ENCODE data around the gene SIPA1L2. TPM values are rescaled to one million over a fixed set of nuclear protein-coding genes. Genes with fewer than 3 reads are reported as not detected.

SIPA1L2 gene
- total RNA-seq, 2 experiments from 2014 or later: 0.41 to 0.91 TPM

DNA sequence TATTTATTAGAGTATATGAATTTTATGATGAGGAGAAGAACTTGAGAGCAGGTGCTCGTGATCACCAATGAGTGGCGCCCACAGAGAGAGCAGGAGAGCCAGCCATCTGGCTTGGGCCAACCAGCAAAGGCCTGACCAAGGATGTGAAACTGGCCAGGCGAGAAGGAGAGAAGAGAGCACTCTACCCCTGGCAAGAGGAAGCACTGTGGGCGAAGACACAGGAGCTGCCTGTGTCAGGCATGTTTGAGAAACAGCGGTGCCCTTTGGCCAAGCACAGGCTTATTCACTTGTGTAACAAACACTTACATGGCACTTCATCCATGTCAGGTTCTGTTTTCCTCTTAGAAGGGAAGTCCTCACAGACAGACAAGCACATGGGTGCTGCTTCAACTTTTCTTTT lies 4.2 kb upstream of the SIPA1L2 start:
- peaks cover 39% of the 10 kb centered on the region for H3K27me3 Mint-ChIP-seq
- no peak overlapping the region for H3K27ac Mint-ChIP-seq
- H3K9me3 Mint-ChIP-seq (ENCODE audit: low read depth): no peaks in the 10 kb centered on the region
- CTCF ChIA-PET: no interaction called here
- no peak overlapping the region for H3K4me3 Mint-ChIP-seq
- DNase-seq: no peak
- no peaks in the 10 kb centered on the region for H3K36me3 Mint-ChIP-seq
- ATAC-seq: no peak
- H3K4me1 Mint-ChIP-seq: peaks cover 8% of the 10 kb centered on the region

DNA sequence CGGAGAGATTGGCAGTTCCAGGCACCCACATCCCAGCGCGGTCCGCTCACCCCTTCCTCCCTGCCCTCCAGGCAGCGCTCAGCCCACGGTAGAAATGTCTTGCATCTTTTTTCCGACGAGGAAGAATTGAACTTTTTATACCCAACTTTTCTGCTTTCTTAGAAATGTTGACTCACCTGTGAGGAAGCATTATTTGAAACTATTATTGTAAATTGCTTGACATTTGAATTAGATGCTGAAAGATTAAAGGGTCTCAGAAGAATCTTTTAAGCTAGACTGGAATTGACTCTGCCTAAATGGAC lies 912 bp upstream of the SIPA1L2 start:
- Mint-ChIP-seq H3K4me1 (peaks cover 14% of the 10 kb centered on the region), H3K4me3 (peak overlapping the region; percentile 75), H3K27ac (no peak overlapping the region), H3K9me3 (ENCODE audit: low read depth) (no peaks in the 10 kb centered on the region), H3K27me3 (peaks cover 54% of the 10 kb centered on the region), H3K36me3 (no peaks in the 10 kb centered on the region)
- DNase-seq (no peak), ATAC-seq (no peak)
- CTCF ChIA-PET: no interaction called here

DNA sequence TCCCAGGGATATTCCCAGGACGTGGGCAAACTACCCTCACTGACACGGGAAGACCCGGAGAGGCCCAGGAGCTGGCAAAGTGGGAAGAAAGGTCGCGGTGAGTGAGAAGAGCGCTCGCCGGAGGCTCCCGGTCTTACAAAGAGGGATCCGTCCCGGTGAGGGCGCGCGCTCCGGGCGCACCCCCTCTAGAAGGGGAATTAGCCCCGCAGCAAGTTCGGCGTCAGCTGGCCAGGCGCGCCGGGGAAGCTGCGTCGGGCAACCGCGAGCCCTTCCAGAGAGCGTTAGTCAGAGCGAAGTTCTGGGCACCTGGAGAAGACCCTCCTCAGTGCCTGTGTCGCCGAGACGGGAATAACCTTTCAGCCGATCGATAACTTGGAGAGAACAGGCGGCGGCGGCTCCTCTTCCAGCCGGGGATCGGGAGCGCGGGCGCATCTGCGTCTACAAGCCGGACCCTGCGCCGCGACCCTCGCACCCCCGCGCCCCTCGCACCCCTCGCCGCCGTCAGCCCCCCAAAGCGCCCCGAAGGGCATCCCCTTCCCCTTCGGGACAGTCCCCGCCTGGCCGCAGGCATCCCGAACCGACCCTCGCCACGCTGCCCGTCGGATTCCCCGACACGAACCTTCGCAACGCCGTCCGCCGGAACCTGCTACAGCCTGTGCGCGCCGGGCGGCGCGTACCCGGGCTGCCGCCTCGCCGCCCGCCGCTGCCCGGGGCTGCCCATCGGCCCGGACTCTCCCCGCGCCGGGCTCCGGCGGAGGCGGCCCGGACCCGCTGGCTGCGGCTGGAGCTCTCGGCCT lies 485 bp downstream of the SIPA1L2 start:
- H3K27ac Mint-ChIP-seq: no peak overlapping the region
- no peaks in the 10 kb centered on the region for H3K9me3 Mint-ChIP-seq (ENCODE audit: low read depth)
- H3K4me3 Mint-ChIP-seq: peak overlapping the region; percentile 75
- no peaks in the 10 kb centered on the region for H3K36me3 Mint-ChIP-seq
- DNase-seq (no peak), ATAC-seq (peak; percentile 52)
- CTCF ChIA-PET: interaction anchor here (1.0 to 1.7 kb wide), 3 partner anchors 164 to 872 kb away, joined by 3 to 5 read pairs (median 3); no protein-coding TSS in a partner anchor
- peaks cover 14% of the 10 kb centered on the region for H3K4me1 Mint-ChIP-seq
- peaks cover 50% of the 10 kb centered on the region for H3K27me3 Mint-ChIP-seq

DNA sequence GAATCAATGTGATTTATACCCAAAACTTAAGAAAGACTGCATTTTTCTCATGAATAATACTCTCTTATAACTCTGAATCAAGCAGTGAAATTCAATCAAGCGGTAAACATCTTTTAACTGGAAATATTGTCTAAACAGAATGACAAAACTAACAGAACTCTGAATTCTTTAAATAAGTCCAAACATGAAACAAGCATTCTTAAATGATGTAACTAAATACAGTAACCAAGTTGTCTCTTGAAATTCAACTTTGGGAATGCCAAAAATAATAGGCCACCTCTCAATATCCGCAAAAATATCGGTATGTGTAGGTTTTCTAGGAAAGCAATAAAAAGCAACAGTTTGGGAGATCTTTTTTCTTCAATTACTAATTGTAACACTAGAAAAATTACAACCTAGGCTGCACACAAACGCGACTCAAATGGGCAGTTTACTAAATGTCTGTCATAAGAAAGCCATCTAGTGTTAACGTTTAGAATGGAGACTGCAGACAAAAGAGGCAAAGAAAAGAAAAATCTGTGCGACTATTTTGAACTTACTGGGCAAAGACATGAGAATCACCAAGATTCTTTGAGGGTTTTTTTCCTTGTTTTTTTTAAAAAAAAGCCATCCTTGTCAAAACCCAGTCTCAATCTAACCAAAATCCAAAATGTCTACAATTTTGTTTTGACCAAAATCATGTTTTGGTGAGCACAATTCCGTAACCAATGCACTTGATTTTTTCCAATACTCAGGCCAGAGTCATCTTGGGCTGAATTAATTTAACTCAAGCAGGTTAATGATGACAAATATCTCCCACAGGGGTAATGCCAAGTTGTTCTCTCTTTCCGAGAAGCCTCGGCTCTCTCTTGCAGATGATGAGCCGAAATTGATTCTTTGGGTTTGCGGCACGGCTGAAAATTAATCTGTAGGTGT lies 1.3 kb downstream of the SIPA1L2 start:
- H3K4me3 Mint-ChIP-seq: peak overlapping the region; percentile 75
- DNase-seq: no peak
- CTCF ChIA-PET: interaction anchor here (1.2 to 1.7 kb wide), 5 partner anchors 63 to 762 kb away, joined by 3 to 10 read pairs (median 3); no protein-coding TSS in a partner anchor
- H3K27ac Mint-ChIP-seq: no peak overlapping the region
- H3K27me3 Mint-ChIP-seq: peaks cover 46% of the 10 kb centered on the region
- H3K36me3 Mint-ChIP-seq: no peaks in the 10 kb centered on the region
- ATAC-seq: no peak
- peaks cover 14% of the 10 kb centered on the region for H3K4me1 Mint-ChIP-seq
- H3K9me3 Mint-ChIP-seq (ENCODE audit: low read depth): no peaks in the 10 kb centered on the region

DNA sequence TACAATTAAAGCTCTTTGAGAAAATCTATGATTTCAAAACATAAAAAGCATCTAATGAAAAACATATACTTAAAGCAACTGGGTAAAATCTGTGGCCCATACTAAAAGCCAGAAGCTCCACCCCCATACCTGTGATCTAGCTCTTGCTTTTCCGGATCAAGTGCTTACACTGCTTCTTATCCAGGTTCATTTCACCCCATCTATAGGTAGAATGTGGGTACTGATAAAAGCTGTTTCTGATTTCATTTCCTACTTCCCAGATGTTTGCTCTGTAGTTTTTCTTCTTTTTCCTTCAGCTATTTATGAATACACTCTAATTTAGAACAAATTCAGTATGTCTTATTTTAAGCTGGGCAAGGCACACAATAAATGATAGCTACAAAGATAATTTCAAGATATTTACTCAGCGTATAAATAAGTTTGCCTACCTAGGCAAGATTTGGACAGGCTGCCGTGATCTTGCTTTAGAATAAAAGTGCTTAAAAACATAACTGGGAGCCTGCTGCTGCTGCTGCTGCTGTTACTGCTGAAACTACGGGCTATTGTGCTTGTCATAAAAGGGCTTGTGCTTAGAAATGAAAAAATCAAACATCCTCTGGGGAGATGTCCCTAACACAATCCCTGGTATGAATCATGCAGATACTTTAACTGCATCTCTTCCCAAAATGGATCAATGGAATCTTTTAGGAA lies 2.1 kb downstream of the SIPA1L2 start:
- DNase-seq (no peak), ATAC-seq (no peak)
- Mint-ChIP-seq H3K27me3 (peaks cover 42% of the 10 kb centered on the region), H3K36me3 (no peaks in the 10 kb centered on the region), H3K9me3 (ENCODE audit: low read depth) (no peaks in the 10 kb centered on the region), H3K4me1 (peaks cover 14% of the 10 kb centered on the region), H3K4me3 (no peak overlapping the region), H3K27ac (no peak overlapping the region)
- CTCF ChIA-PET: interaction anchor here (0.8 to 1.7 kb wide), 9 partner anchors 12 to 761 kb away, joined by 3 to 10 read pairs (median 3); no protein-coding TSS in a partner anchor

DNA sequence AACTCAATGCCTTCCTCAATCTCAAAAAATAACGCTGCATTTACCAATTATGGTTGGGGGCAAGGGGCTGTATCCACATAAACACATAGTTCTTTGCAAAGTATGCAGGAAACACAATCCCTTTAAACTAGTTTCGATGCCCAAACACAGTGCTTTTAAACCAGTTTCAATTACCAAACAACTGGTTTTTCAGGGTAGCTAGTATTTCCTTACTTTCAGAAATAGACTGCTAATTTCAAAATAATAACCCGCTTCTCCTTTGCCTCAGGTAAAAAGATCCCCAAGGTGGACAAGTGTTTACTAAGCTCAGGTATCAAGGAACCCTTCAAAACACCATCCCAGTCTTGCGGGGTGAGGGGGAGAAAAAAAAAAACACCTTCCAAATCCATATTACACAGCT lies 2.8 kb downstream of the SIPA1L2 start:
- no peaks in the 10 kb centered on the region for H3K9me3 Mint-ChIP-seq (ENCODE audit: low read depth)
- H3K4me1 Mint-ChIP-seq: peaks cover 14% of the 10 kb centered on the region
- no peak overlapping the region for H3K4me3 Mint-ChIP-seq
- CTCF ChIA-PET: interaction anchor here (0.8 to 1.7 kb wide), 10 partner anchors 11 to 760 kb away, joined by 3 to 10 read pairs (median 3); no protein-coding TSS in a partner anchor
- ATAC-seq (no peak), DNase-seq (no peak)
- peaks cover 36% of the 10 kb centered on the region for H3K27me3 Mint-ChIP-seq
- no peak overlapping the region for H3K27ac Mint-ChIP-seq
- no peaks in the 10 kb centered on the region for H3K36me3 Mint-ChIP-seq

DNA sequence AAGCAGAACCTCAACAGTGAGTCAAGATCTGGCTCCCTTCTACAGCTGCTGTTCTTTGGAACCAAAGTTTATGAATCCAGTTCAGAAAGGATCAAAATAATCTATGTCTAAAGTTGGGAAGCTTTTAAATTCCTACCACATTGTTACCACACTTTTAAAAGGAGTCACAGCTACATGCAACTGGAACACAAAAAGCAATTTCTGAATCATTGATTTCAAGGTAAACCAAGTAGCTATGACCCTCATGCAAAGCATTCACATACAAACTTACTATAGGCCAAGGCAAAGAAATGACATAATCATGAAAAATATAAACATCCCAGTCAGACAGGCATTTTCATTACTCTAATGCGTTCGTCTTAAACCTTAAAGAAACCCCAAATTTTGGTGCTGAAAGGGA lies 3.5 kb downstream of the SIPA1L2 start:
- ATAC-seq: no peak
- Mint-ChIP-seq H3K4me3 (no peak overlapping the region), H3K27ac (no peak overlapping the region), H3K27me3 (peaks cover 31% of the 10 kb centered on the region), H3K4me1 (peaks cover 14% of the 10 kb centered on the region), H3K36me3 (no peaks in the 10 kb centered on the region), H3K9me3 (ENCODE audit: low read depth) (no peaks in the 10 kb centered on the region)
- DNase-seq: no peak
- CTCF ChIA-PET: interaction anchor here (1.2 to 1.7 kb wide), 4 partner anchors 10 to 89 kb away, joined by 3 to 8 read pairs (median 4); no protein-coding TSS in a partner anchor

DNA sequence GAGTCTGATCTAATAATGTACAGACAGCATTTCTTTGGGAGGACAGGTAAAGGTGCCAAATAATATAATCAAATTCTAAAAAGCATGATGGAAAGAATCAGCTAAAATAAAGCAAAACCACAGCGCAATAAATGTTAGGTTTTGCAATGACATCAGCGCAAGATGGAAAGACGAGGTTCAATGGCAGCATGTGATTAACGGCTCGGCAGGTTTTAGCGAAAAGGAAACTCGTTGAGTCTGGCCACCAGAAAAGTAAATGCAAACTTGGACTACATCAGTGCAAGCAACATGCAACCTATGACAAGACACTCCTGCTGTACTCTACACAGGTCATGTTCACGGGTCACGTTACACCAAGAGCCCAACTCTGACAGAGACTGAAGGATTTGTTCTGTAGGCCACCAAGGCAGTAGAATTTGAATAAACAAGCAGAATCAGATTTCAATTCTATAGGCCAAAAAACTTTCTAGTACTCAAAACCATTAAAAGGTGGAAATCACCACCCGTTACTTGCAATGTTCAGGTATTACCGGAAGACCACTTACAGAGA lies 4.5 kb downstream of the SIPA1L2 start:
- Mint-ChIP-seq H3K9me3 (ENCODE audit: low read depth) (no peaks in the 10 kb centered on the region), H3K4me3 (no peak overlapping the region)

DNA sequence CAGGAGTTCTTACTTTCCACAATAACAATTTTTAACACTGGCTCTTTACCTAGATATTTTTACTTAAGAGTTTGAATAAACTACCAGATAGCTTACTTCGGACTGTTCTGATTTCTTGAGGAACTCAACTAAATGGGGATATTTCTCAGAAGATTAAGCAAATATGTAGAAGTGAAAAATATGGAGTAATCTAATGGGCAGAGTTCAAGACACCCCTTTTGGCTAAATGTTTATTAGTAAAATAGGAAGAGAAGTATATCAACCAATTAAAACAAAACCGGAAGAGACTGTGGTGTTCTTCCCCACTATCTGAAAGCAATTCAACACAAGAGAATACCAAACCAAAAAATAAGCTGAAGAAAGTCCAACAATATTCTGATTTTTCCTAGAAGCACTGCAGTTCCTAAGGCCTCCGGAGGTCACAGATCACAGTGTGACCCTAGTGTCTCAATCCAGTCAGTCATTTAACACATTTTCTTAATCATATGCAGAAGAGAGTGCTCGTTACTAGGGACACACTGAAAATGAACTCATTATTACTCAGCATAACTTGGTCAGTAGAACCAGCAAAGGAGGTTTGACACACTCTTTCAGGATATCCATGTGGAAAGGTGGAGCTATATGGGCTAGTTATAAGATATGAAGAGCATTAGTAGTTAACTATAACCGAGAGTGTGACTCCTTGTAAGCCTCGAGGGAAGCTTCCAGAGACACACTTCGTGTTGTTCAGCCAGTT lies 5.2 kb downstream of the SIPA1L2 start:
- Mint-ChIP-seq H3K27me3 (peaks cover 21% of the 10 kb centered on the region), H3K4me3 (no peak overlapping the region), H3K4me1 (peaks cover 8% of the 10 kb centered on the region), H3K36me3 (no peaks in the 10 kb centered on the region), H3K27ac (no peak overlapping the region), H3K9me3 (ENCODE audit: low read depth) (no peaks in the 10 kb centered on the region)
- DNase-seq (no peak), ATAC-seq (no peak)
- CTCF ChIA-PET: interaction anchor here (1.0 kb wide), 1 partner anchor 9 kb away, joined by 3 read pairs; no protein-coding TSS in a partner anchor

More for the DNA sequence above, 4.5 kb downstream of the SIPA1L2 start:
- H3K4me1 Mint-ChIP-seq: peaks cover 8% of the 10 kb centered on the region
- no peak overlapping the region for H3K27ac Mint-ChIP-seq
- ATAC-seq (no peak), DNase-seq (no peak)
- CTCF ChIA-PET: interaction anchor here (0.7 to 1.0 kb wide), 2 partner anchors 10 to 221 kb away, joined by 3 read pairs; no protein-coding TSS in a partner anchor
- H3K36me3 Mint-ChIP-seq: no peaks in the 10 kb centered on the region
- peaks cover 21% of the 10 kb centered on the region for H3K27me3 Mint-ChIP-seq

DNA sequence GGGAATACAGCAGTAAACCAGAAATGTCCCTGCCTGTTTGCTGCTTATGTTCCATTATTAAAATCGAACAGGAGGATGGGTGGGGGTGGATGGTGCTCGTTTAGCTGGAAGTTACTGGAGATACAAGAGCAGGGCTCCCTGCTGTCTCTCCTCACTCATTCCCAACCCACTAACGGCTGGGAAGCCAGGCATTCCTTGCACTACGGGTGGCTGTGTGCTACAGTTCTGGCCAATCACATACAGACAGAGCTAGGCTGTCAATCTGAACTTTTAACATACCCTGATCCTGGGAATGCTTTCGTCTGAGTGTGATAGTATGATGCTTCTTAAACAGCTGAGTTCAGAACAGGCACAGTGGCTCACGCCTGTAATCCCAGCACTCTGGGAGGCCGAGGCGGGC lies 7.0 kb downstream of the SIPA1L2 start:
- Mint-ChIP-seq H3K27ac (no peak overlapping the region), H3K9me3 (ENCODE audit: low read depth) (no peaks in the 10 kb centered on the region), H3K4me3 (no peak overlapping the region), H3K4me1 (no peaks in the 10 kb centered on the region), H3K27me3 (peaks cover 7% of the 10 kb centered on the region), H3K36me3 (no peaks in the 10 kb centered on the region)
- CTCF ChIA-PET: no interaction called here
- no peak for DNase-seq
- ATAC-seq: no peak

DNA sequence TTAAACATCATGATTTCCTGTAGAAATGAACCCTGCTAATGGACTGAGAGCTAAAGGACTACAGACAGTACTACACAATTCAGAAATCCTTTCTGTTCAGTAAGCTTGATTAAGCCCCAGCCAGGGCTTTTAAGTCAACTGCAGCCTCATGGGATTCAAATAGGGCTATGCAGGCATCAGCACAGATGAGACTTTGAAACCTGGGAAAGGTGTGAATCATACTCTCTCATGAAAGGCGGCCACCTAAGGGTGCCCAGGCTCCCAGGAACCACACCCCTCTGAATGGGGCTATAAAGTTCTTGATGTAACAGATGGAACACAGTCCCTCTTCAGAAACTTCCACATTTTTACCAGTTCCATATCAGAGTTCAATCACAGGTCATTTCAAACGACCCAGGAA lies 7.6 kb downstream of the SIPA1L2 start:
- CTCF ChIA-PET: no interaction called here
- no peak for DNase-seq

DNA sequence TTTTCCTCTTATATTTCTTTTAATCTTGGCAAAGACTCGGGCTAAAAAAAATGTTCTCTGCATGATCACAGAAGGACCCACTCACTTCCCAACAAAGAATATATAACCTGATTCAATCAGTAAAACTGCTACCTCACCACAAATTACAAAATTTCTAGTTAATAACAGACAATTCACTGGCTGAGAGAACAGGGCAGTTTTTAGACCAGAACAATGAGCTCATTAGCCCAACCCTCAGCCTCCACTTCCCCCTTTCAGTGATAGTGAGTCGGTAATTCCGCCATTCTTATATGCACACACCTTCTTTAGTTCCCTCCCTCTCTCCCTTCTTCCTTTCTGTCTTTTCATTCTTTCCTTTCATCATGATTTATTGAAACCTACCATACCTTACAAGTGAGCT lies 8.9 kb downstream of the SIPA1L2 start:
- DNase-seq: no peak
- H3K4me1 Mint-ChIP-seq: no peaks in the 10 kb centered on the region
- CTCF ChIA-PET: no interaction called here

More for the DNA sequence above, 7.6 kb downstream of the SIPA1L2 start:
- Mint-ChIP-seq H3K27me3 (peaks cover 3% of the 10 kb centered on the region), H3K9me3 (ENCODE audit: low read depth) (no peaks in the 10 kb centered on the region), H3K36me3 (no peaks in the 10 kb centered on the region), H3K4me1 (no peaks in the 10 kb centered on the region), H3K27ac (no peak overlapping the region), H3K4me3 (no peak overlapping the region)
- ATAC-seq: no peak

More for the DNA sequence above, 8.9 kb downstream of the SIPA1L2 start:
- Mint-ChIP-seq H3K27me3 (peaks cover 3% of the 10 kb centered on the region), H3K36me3 (no peaks in the 10 kb centered on the region), H3K27ac (no peak overlapping the region), H3K4me3 (no peak overlapping the region), H3K9me3 (ENCODE audit: low read depth) (no peaks in the 10 kb centered on the region)
- no peak for ATAC-seq
